SK-N-SH (cell line): ENCODE results near the gene PSMB5. TPM values are rescaled to one million over a fixed set of nuclear protein-coding genes. Genes with fewer than 3 reads are reported as not detected.
A peak's percentile ranks its signal among the peaks of the same experiment; 100 is the strongest.

ENCODE experiments used
- CTCF ChIA-PET: fragments of 300-600, 350-600 bp; formaldehyde crosslinking; extraction: SDS; loops from one replicate; lab custom pipeline; 2021; lab: Yijun Ruan, JAX
- POLR2A ChIA-PET: fragments of 350-600 bp; sonication (Branson Sonifier 250); formaldehyde crosslinking; extraction: SDS; loops from one replicate; lab custom pipeline; 2020; ENCODE audit warnings: antibody characterized with exemption, inconsistent platforms; lab: Yijun Ruan, JAX
- DNase-seq: peaks from one replicate; pipeline ENCODE4 v3.0.0; 2012
- H2AFZ ChIP-seq: fragments of 200-600 bp; sonication (generic); 2 replicates; pipeline ENCODE4 v1.8.1; 2016; ENCODE audit warnings: antibody characterized with exemption, mild to moderate bottlenecking, low read depth
- H3F3A ChIP-seq: fragments of 200-600 bp; sonication (generic); replicated peaks from 2 replicates; pipeline ENCODE3; 2016; ENCODE audit warnings: antibody characterized with exemption, mild to moderate bottlenecking; ENCODE audit not compliant: insufficient read depth
- H3K27ac ChIP-seq, 2 experiments: fragments of 200-500 bp in 1 of 2; fragments of 200-600 bp in 1 of 2; sonication (Bioruptor generic) in 1 of 2; sonication (generic), shearing (Covaris generic) in 1 of 2; 2 replicates each; pipeline versions ENCODE4 v1.5.1 to v1.6.1; 2014 to 2016; ENCODE audit warnings: low read depth in 2 of 2, inconsistent platforms in 1 of 2, low read length in 1 of 2, mild to moderate bottlenecking in 1 of 2, mixed read lengths in 1 of 2
- H3K27me3 ChIP-seq: fragments of 200-600 bp; sonication (generic), shearing (Covaris generic); 2 replicates; pipeline ENCODE4 v1.6.1; 2016; ENCODE audit warnings: mixed run types; ENCODE audit not compliant: insufficient read depth
- H3K36me3 ChIP-seq, 2 experiments: fragments of 200-500 bp in 1 of 2; fragments of 200-600 bp in 1 of 2; sonication (Bioruptor generic) in 1 of 2; sonication (generic) in 1 of 2; replicated peaks in 1 of 2; 2 replicates each; pipeline versions ENCODE3 to v1.5.1; 2014 to 2016; ENCODE audit warnings: low read length in 1 of 2, mild to moderate bottlenecking in 1 of 2; ENCODE audit not compliant: insufficient read depth in 2 of 2, control insufficient read depth in 1 of 2
- H3K4me1 ChIP-seq, 2 experiments: fragments of 200-500 bp in 1 of 2; fragments of 200-600 bp in 1 of 2; sonication (Bioruptor generic) in 1 of 2; sonication (generic), shearing (Covaris generic) in 1 of 2; 2 replicates each; pipeline versions ENCODE4 v1.5.1 to v1.6.1; 2014 to 2016; ENCODE audit warnings: low read depth in 1 of 2, low read length in 1 of 2, mixed run types in 1 of 2; ENCODE audit not compliant: insufficient read depth in 2 of 2, control insufficient read depth in 1 of 2
- H3K4me2 ChIP-seq: fragments of 200-600 bp; sonication (generic), shearing (Covaris generic); 2 replicates; pipeline ENCODE4 v1.6.1; 2017; ENCODE audit warnings: mixed run types
- H3K4me3 ChIP-seq, 2 experiments: fragments of 200-500 bp in 1 of 2; fragments of 200-600 bp in 1 of 2; sonication (Bioruptor generic) in 1 of 2; sonication (generic), shearing (Covaris generic) in 1 of 2; 2 replicates each; pipeline versions ENCODE4 v1.5.1 to v1.8.1; 2014 to 2016; ENCODE audit warnings: low read depth in 2 of 2, inconsistent platforms in 1 of 2, low read length in 1 of 2, mild to moderate bottlenecking in 1 of 2, mixed read lengths in 1 of 2, moderate library complexity in 1 of 2
- H3K79me2 ChIP-seq: fragments of 200-600 bp; sonication (generic); 2 replicates; pipeline ENCODE4 v1.8.1; 2017; ENCODE audit warnings: mild to moderate bottlenecking; ENCODE audit not compliant: insufficient read depth
- H3K9ac ChIP-seq: fragments of 200-600 bp; sonication (generic); 2 replicates; pipeline ENCODE4 v1.6.1; 2017; ENCODE audit warnings: mixed run types
- H3K9me2 ChIP-seq: fragments of 200-600 bp; sonication (generic); 2 replicates; pipeline ENCODE4 v1.6.1; 2017; ENCODE audit warnings: mixed run types
- H3K9me3 ChIP-seq: fragments of 200-600 bp; sonication (generic); 2 replicates; pipeline ENCODE4 v1.6.1; 2017; ENCODE audit warnings: mixed run types, mild to moderate bottlenecking, moderate library complexity
- H4K20me1 ChIP-seq: fragments of 200-600 bp; sonication (generic); 2 replicates; pipeline ENCODE4 v1.6.1; 2017; ENCODE audit warnings: mild to moderate bottlenecking, mixed run types; ENCODE audit not compliant: insufficient read depth
- NFIC ChIP-seq: IDR thresholded peaks from 2 replicates; pipeline ENCODE4 v1.4.0; 2012; ENCODE audit warnings: borderline replicate concordance
- TAF1 ChIP-seq: IDR thresholded peaks from 2 replicates; pipeline ENCODE4 v1.6.1; 2012; ENCODE audit warnings: low read depth, mild to moderate bottlenecking, low read length, moderate library complexity, borderline replicate concordance
- TCF12 ChIP-seq: IDR thresholded peaks from 2 replicates; pipeline ENCODE4 v1.4.0; 2012
- WGBS: methylation state at CpG from one replicate; pipeline ENCODE4 v1.1.6; 2017; ENCODE audit warnings: low lambda C conversion rate; 5-methylcytosine and 5-hydroxymethylcytosine counted together
- polyA plus RNA-seq, 3 experiments: library from polyadenylated mRNA; depleted of rRNA; stranded (reverse); fragments of >200 nt; gene quantifications; 2 replicates each; pipeline ENCODE4 v1.2.3, GENCODE V29; 2012

PSMB5 gene
- polyA plus RNA-seq, 1 of the 3 experiments (the other 2 are of a cell fraction) = 337 TPM

DNA sequence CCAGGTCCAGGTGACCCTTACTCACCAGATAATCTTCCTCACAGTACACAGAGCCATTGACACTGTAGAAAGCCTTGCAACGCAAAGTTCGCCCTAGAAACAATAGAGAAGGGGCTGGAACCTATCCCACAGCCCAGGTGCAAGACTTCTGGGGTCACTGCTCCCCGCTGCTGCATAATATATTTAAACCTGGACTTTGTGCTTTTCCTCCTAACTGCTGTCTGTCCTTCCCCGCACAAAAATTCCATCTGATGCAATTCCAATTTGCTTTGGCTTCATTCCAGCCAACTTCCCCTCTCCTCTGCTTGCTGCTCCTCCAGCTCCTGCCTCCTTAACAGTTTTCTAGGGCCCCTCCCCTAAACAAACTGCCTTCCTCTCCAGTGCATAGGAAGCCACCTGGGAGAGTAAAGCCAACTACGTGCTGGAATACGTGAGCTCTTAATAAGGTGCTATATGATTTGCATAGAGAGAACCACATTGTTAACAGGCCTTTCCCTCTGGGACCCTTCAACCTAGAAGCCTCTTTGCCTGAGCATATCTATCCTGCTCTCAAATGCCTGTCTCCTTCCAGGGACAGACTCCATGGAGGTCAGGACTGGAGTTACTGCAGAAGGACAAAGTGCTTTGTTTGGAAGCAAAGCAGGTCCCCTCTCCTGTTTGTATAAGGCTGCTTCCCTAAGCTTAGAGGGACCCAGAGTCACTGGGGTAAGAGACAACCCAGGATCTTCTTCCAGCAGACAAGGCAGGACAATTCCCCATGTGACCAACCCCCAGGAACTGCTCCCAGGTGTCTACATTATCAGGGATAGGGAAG is 57.9 kb downstream of the PSMB5 start:
- peak overlapping the region; percentile 89 to 92 for H3K27ac ChIP-seq
- peaks cover 41 to 45% of the 10 kb centered on the region in 2 experiments for H3K4me1 ChIP-seq
- H3K9ac ChIP-seq = peak overlapping the region; percentile 53
- H2AFZ ChIP-seq = no peak overlapping the region
- TF ChIP-seq TAF1 (no peak), NFIC (peak; percentile 69), TCF12 (peak; percentile 13; the same call in 1 of the 2 replicates)
- TF ChIP-seq, all 33 proteins: peak for 2
- 0 out of 4 replicates have a peak overlapping the region, but pooled peaks of 1 of the 2 experiments have one; percentile 7 for H3K4me3 ChIP-seq
- ChIA-PET CTCF (interaction anchor here (0.8 to 34.9 kb wide), 12 partner anchors 8 to 420 kb away, joined by 3 to 1566 read pairs (median 6); partner anchors contain the start of genes AJUBA, CDH24, HAUS4 and PRMT5), POLR2A (interaction anchor here (0.8 to 1.6 kb wide), 4 partner anchors 20 to 95 kb away, joined by 3 to 5 read pairs (median 4); partner anchors contain the start of genes HAUS4 and PRMT5)
- 55% methylated on average over 6 of the region's 6 CpGs for WGBS
- DNase-seq = no peak
- no peaks in the 10 kb centered on the region for H4K20me1 ChIP-seq
- peaks cover 43% of the 10 kb centered on the region for H3K79me2 ChIP-seq
- H3K4me2 ChIP-seq = peak overlapping the region; percentile 94
- H3K9me3 ChIP-seq = no peaks in the 10 kb centered on the region
- H3K27me3 ChIP-seq = no peaks in the 10 kb centered on the region
- H3K36me3 ChIP-seq = peaks cover 27 to 36% of the 10 kb centered on the region in 2 experiments
- peaks cover 36% of the 10 kb centered on the region for H3F3A ChIP-seq
- H3K9me2 ChIP-seq = no peaks in the 10 kb centered on the region

Other genes starting within 250 kb of the PSMB5 start
- 0.19 and 0.30 TPM in 2 replicates for gene SLC7A7, start 219.5 kb downstream of the PSMB5 start, polyA plus RNA-seq (2012; rRNA removed)
- gene MRPL52, start 205.0 kb downstream of the PSMB5 start, polyA plus RNA-seq (2012; rRNA removed) = 80.8 and 116 TPM in 2 replicates
- 139 and 142 TPM in 2 replicates for gene MMP14, start 198.3 kb downstream of the PSMB5 start, polyA plus RNA-seq (2012; rRNA removed)
- 87.8 and 117 TPM in 2 replicates for gene LRP10, start 163.2 kb downstream of the PSMB5 start, polyA plus RNA-seq (2012; rRNA removed)
- gene REM2, start 151.7 kb downstream of the PSMB5 start, polyA plus RNA-seq (2012; rRNA removed) = 0.26 and 0.36 TPM in 2 replicates
- 52.4 and 65.5 TPM in 2 replicates for gene RBM23, start 115.8 kb downstream of the PSMB5 start, polyA plus RNA-seq (2012; rRNA removed)
- gene PRMT5, start 105.5 kb downstream of the PSMB5 start, polyA plus RNA-seq (2012; rRNA removed) = 132 and 174 TPM in 2 replicates
- 25.0 and 27.3 TPM in 2 replicates for gene HAUS4, start 77.8 kb downstream of the PSMB5 start, polyA plus RNA-seq (2012; rRNA removed)
- 24.4 and 36.2 TPM in 2 replicates for gene AJUBA, start 52.3 kb downstream of the PSMB5 start, polyA plus RNA-seq (2012; rRNA removed)
- gene C14orf93, start 24.8 kb downstream of the PSMB5 start, polyA plus RNA-seq (2012; rRNA removed) = 9.1 and 9.5 TPM in 2 replicates
- not detected in 2 replicates for gene PSMB11, start 7.3 kb upstream of the PSMB5 start, polyA plus RNA-seq (2012; rRNA removed)
- gene CDH24, start 22.6 kb upstream of the PSMB5 start, polyA plus RNA-seq (2012; rRNA removed) = 30.8 and 36.7 TPM in 2 replicates
- gene ACIN1, start 60.2 kb upstream of the PSMB5 start, polyA plus RNA-seq (2012; rRNA removed) = 159 and 195 TPM in 2 replicates
- 55.2 and 73.3 TPM in 2 replicates for gene C14orf119, start 60.6 kb upstream of the PSMB5 start, polyA plus RNA-seq (2012; rRNA removed)
- not detected in 2 replicates for gene CIROP, start 70.1 kb upstream of the PSMB5 start, polyA plus RNA-seq (2012; rRNA removed)
- not detected in 2 replicates for gene CEBPE, start 84.4 kb upstream of the PSMB5 start, polyA plus RNA-seq (2012; rRNA removed)
- 0.96 and 1.4 TPM in 2 replicates for gene SLC7A8, start 148.8 kb upstream of the PSMB5 start, polyA plus RNA-seq (2012; rRNA removed)
- not detected in 2 replicates for gene RNF212B, start 203.0 kb upstream of the PSMB5 start, polyA plus RNA-seq (2012; rRNA removed)